ENCODE data around the gene RSBN1. TPM values are rescaled to one million over a fixed set of nuclear protein-coding genes. Genes with fewer than 3 reads are reported as not detected.
A peak's percentile ranks its signal among the peaks of the same experiment; 100 is the strongest.

Gene RSBN1
- total RNA-seq, 1 experiment from 2014 or later: 16.6 TPM

DNA sequence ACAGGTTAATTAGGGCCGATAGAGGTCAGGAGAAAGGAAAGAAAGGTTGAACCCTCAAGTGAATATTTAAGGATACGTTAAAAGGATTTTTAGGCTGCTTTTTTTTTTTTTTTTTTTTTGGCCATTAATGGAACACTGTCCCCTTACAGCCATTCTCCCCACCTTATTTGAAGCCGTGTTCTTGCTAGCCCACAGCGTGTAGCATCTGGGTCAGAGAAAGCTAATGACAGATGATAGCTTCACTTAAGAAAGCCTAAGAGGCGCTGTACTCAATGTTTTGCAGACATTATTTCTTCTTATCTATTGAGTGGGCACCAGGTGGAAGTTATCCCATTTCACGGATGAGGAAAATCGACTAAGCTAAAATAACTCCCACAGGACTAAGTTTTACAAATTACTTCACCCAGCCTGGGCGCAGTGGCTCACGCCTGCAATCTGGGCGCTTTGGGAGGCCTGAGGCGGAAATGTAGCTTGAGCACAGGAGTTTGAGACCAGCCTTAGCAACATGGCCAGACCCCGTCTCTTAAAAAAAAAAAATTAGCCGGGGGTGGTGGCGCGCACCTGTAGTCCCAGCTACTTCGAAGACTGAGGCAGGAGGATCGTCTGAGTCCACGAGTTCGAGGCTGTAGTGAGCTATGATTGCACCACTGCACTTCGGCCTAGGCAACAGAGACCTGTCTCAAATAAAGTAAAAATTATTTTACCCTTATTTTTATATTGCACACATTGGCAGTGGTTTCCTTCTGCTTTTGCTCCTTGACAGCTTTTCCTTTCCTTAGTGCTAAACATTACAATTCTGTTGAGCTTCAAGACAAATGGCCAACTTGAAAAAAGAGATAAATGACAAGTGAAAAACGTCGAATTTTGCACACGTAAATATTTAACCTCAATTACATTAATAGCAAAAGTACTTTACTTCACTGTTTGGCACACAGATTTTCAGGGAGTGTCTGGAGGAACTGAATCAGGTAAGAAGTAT lies 51.9 kb downstream of the RSBN1 start:
- RAD21 ChIA-PET (ENCODE audit: low non-redundant PET in 1 of 2, low total read pairs in 2 of 2, uncharacterized antibody in 2 of 2, unreplicated experiment in 2 of 2): no interaction called here
- Histone ChIP-seq H4K20me1 (ENCODE audit: insufficient read depth) (no peaks in the 10 kb centered on the region), H3K9me2 (ENCODE audit: insufficient read depth) (no peaks in the 10 kb centered on the region), H3K4me2 (ENCODE audit: low read length) (peak overlapping the region; percentile 83), H2AFZ (ENCODE audit: low read depth, low read length, poor library complexity, severe bottlenecking) (peak overlapping the region; percentile 55), H3K36me3 (ENCODE audit: control insufficient read depth in 1 of 2, insufficient read depth in 2 of 2, low read length in 2 of 2) (peaks cover 0 to 9% of the 10 kb centered on the region in 2 experiments; a peak in 1 of 4 replicates), H3K4me3 (replicated peaks in 1 of 2; ENCODE audit: low read depth in 1 of 2, low read length in 2 of 2) (peak overlapping the region in 1 of 2 experiments; percentile 77; a peak in 1 of 4 replicates), H3K27ac (ENCODE audit: low read depth, low read length) (peak overlapping the region; percentile 82; the same call in 1 of the 2 replicates), H3K79me2 (ENCODE audit: insufficient read depth, low read length) (peaks cover 5% of the 10 kb centered on the region; the same call in 1 of the 2 replicates), H3K4me1 (ENCODE audit: control insufficient read depth in 1 of 2, insufficient read depth in 2 of 2, low read length in 2 of 2) (peaks cover 0 to 15% of the 10 kb centered on the region in 2 experiments; a peak in 2 of 4 replicates), H3K9me3 (ENCODE audit: control insufficient read depth in 1 of 2, insufficient read depth in 1 of 2, low read depth in 1 of 2, low read length in 2 of 2) (no peaks in the 10 kb centered on the region), H3K27me3 (ENCODE audit: insufficient read depth, low read length) (no peaks in the 10 kb centered on the region), H3K9ac (ENCODE audit: low read length) (peak overlapping the region; percentile 72)
- intact Hi-C loops (cut with micrococcal nuclease): no loop called here
- no peak for TF ChIP-seq EGR1 (IDR thresholded peaks at IDR 0.05; ENCODE audit: low read depth)
- TF ChIP-seq EZH2 (IDR thresholded peaks at IDR 0.05): no peak
- no peak for TF ChIP-seq CBX3 (IDR thresholded peaks at IDR 0.05; ENCODE audit: low read depth)
- no peak for TF ChIP-seq POLR2AphosphoS5 (IDR thresholded peaks at IDR 0.05; ENCODE audit: low read depth, low read length)
- TF ChIP-seq ZFX (IDR thresholded peaks at IDR 0.05): no peak
- no peak for TF ChIP-seq YY1 (IDR thresholded peaks at IDR 0.05; ENCODE audit: extremely low read depth, insufficient replicate concordance, low read depth, low read length)
- TF ChIP-seq SP1 (IDR thresholded peaks at IDR 0.05; ENCODE audit: low read depth): no peak
- no peak for TF ChIP-seq POLR2A (IDR thresholded peaks at IDR 0.05; ENCODE audit: borderline replicate concordance, extremely low read depth, insufficient read depth, insufficient read length)
- TF ChIP-seq, protein P1, sequence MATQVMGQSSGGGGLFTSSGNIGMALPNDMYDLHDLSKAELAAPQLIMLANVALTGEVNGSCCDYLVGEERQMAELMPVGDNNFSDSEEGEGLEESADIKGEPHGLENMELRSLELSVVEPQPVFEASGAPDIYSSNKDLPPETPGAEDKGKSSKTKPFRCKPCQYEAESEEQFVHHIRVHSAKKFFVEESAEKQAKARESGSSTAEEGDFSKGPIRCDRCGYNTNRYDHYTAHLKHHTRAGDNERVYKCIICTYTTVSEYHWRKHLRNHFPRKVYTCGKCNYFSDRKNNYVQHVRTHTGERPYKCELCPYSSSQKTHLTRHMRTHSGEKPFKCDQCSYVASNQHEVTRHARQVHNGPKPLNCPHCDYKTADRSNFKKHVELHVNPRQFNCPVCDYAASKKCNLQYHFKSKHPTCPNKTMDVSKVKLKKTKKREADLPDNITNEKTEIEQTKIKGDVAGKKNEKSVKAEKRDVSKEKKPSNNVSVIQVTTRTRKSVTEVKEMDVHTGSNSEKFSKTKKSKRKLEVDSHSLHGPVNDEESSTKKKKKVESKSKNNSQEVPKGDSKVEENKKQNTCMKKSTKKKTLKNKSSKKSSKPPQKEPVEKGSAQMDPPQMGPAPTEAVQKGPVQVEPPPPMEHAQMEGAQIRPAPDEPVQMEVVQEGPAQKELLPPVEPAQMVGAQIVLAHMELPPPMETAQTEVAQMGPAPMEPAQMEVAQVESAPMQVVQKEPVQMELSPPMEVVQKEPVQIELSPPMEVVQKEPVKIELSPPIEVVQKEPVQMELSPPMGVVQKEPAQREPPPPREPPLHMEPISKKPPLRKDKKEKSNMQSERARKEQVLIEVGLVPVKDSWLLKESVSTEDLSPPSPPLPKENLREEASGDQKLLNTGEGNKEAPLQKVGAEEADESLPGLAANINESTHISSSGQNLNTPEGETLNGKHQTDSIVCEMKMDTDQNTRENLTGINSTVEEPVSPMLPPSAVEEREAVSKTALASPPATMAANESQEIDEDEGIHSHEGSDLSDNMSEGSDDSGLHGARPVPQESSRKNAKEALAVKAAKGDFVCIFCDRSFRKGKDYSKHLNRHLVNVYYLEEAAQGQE (IDR thresholded peaks at IDR 0.05; ENCODE audit: low read depth): no peak
- TF ChIP-seq SRF (IDR thresholded peaks at IDR 0.05; ENCODE audit: low read depth): no peak
- TF ChIP-seq CEBPB (IDR thresholded peaks at IDR 0.05; ENCODE audit: low read depth): no peak
- TF ChIP-seq JUND (IDR thresholded peaks at IDR 0.05): no peak
- no peak for TF ChIP-seq SIN3A (IDR thresholded peaks at IDR 0.05; ENCODE audit: low read depth)
- no peak for TF ChIP-seq FOSL1 (IDR thresholded peaks at IDR 0.05; ENCODE audit: low read depth)
- TF ChIP-seq, protein P2, sequence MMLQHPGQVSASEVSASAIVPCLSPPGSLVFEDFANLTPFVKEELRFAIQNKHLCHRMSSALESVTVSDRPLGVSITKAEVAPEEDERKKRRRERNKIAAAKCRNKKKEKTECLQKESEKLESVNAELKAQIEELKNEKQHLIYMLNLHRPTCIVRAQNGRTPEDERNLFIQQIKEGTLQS (IDR thresholded peaks at IDR 0.05): no peak
- POLR2A ChIA-PET: interaction anchor here (0.7 kb wide), 1 partner anchor 605 kb away, joined by 3 read pairs; no protein-coding TSS in a partner anchor
- CTCF ChIA-PET: interaction anchor here (0.7 kb wide), 1 partner anchor 12 kb away, joined by 3 read pairs; no protein-coding TSS in a partner anchor
- no TSS peak for BruUV-seq (replicated peaks)
- no peak for DNase-seq (ENCODE audit: low read depth, low spot score)
- ATAC-seq: no peak
